ELF-1 (cell line): ENCODE results near the gene DGAT2.

Experiments used
- DNase-seq: peaks from one replicate; pipeline ENCODE4 v3.0.0-alpha.2; 2016; ENCODE audit warnings: low read depth, low spot score

DGAT2 gene

DNA sequence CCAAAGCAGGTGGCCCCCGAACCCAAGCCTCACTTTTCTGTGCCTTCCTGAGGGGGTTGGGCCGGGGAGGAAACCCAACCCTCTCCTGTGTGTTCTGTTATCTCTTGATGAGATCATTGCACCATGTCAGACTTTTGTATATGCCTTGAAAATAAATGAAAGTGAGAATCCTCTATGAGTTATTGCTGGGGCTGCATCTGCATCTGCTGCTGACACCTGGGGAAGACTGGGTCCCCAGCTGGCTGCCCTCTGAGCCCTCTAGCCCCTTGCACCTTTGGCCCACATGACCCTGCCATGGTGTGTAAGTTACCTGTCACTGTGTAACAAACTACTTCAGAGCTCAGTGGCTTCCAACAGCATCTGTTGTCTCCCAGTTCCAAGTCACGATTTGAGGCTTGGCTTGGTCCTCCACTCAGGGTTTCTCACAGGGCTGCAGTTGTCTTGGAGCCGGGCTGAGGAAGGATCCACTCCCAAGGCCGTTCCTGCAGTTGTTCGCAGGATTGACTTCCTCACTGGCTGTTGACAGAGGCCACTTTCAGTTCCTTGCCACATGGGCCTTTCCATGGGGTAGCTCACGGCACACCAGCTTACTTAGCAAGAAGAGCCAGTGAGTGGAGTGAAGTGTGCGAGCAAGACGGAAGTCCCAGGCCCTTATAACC is 32.9 kb downstream of the DGAT2 start:
- no peak for DNase-seq

- no peak for DNase-seq
Observed at GRCh38 chr11:75802021-75802912, 33.7 kb downstream of the DGAT2 start.

DNA sequence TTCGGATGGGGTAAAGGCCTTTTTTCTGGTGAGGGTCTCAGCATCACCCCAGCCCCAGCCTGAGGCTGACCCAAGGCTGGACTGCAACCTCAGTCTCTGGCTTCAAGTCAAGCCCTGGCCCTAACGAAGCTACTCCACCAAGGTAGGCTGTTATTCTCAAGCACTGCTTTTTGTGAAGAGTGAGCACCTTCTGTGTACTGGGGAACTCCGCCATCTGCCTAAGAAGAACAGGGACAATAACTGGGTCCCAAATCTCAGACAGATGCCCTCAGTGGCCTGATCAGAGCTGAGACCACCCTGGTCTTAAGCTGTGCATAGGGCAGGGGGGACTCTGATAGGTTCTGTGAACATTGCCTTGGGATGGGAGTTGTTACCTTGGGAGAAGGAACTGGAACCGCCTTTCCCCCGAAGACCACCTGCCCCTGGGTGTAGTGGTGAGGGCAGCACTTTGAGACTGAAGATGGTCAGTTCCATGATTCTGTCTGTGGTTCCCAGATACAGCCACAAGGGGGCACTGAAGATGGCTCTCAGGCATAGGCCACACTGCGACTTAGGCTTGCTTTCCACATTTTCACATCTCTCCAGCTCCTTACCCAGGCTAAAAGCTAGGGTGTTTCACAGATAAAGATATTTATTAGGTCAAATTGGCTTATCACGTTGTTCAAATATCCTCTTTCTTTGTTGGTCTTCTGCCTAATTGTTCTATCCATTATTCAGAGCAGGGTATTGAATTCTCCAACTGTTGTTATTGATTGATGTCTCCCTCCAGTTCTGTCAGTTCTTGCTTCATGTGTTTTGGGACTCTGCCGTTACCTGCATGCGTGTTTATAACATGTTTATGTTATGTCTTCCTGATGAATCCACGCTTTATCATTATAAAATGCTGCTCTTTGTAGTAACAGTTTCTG is 34.6 kb downstream of the DGAT2 start:
- DNase-seq = peak; percentile 76

GRCh38 chr11:75809111-75809510 is 40.5 kb downstream of the DGAT2 start:
- DNase-seq = no peak

GRCh38 chr11:75809991-75810390 is 41.4 kb downstream of the DGAT2 start:
- DNase-seq = no peak

GRCh38 chr11:75810637-75811390 is 42.2 kb downstream of the DGAT2 start:
- DNase-seq = no peak

DNA sequence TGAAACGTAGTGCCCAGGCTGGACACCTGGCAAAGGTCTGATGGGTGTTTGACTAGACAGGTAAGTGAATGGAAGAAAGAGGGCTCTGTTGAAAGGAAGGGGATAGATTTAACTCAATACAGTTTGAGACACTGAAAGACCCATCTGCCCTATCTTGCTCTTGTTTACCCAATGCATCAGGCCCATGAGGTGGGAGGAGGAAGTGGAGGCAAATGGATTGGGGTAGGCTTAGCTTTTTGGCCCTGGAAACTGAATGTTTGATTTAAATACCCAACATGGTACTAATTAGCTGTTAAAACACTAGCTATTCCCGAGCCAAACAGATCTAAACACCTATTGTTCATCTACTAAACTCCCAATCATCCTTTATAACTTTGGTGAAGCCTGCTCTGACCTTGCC is 42.9 kb downstream of the DGAT2 start:
- no peak for DNase-seq

DNA sequence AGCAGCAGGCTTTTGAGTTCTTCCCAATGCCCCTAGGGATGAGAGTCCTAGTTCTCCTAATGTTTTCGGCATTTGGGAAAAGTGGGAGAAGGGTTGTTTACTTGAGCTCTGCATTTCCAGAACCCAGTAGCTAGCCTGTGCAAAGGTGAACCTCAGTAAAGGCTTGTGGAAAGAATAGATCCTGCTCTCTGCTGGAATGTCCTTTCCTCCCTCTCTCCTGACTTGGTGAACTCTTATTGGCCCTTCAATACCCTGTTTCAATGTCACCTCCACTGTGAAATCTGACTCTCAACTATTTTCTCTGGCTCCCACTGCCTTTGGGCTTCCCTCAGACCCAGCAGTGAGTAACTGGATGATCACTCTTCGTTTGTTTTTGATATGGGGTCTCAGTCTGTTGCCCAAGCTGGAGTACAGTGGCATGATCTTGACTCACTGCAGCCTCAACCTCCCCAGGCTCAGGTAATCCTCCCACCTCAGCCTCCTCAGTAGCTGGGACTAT is 44.0 kb downstream of the DGAT2 start:
- peak; percentile 81 for DNase-seq

DNA sequence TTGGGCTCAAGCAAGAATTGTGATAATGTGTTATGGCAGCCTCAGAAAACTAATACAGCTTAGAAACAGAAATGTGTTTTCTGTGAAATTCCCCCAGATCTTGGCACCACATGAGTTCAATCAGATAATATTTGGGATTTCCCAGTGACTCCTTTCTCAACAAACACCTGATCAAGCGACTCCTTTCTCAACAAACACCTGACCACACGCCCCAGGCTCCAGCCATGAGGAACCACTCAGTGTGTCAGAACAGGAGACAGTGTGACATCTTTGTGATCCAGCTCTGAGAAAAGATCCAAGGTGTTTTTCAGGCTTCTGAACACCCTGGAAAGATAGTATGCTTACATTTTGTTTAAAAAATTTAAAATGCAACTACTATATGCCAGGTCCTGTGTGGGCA is 44.5 kb downstream of the DGAT2 start:
- no peak for DNase-seq

DNA sequence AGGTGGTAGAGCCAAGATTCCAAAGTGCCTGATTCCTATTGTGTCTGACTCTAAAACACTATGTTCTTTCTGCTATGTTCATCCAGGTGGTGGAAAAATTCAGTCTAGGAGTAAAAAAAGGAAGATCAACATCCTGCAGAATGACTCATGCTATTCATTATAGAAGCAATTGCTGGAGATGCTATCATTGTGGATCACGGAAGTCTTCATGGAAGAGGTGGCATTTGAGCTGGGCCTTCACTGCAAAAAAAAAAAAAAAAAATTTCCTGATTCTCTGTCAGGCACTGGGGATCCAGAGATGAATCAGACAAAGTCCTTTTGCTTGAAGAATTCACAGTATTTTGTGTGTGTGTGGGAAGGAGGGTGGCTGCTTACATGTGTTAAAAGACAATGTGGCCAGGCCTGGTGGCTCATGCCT is 45.1 kb downstream of the DGAT2 start:
- DNase-seq = no peak

DNA sequence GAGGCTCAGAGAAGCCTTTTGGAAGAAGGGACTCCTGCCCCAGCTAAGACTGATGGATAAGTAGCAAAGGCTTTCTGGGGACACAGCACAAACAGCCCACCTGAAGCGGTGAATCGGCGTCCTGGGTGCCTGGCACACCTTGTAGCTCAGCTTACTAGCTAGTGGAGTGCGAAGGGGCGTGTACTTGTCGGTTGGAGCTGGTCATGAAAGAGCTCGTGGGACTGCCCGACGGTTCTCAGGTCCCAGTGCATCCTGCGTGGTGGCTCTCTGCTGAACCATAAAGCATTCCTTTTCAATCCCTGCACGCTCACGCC is 45.7 kb downstream of the DGAT2 start:
- no peak for DNase-seq

GRCh38 chr11:75814677-75815344 is 46.2 kb downstream of the DGAT2 start, which contains the start of gene UVRAG:
UVRAG (plus strand) TSS chr11:75815210; CDS start chr11:75815408, 198 bp downstream.
- peak; percentile 100 for DNase-seq

DNA sequence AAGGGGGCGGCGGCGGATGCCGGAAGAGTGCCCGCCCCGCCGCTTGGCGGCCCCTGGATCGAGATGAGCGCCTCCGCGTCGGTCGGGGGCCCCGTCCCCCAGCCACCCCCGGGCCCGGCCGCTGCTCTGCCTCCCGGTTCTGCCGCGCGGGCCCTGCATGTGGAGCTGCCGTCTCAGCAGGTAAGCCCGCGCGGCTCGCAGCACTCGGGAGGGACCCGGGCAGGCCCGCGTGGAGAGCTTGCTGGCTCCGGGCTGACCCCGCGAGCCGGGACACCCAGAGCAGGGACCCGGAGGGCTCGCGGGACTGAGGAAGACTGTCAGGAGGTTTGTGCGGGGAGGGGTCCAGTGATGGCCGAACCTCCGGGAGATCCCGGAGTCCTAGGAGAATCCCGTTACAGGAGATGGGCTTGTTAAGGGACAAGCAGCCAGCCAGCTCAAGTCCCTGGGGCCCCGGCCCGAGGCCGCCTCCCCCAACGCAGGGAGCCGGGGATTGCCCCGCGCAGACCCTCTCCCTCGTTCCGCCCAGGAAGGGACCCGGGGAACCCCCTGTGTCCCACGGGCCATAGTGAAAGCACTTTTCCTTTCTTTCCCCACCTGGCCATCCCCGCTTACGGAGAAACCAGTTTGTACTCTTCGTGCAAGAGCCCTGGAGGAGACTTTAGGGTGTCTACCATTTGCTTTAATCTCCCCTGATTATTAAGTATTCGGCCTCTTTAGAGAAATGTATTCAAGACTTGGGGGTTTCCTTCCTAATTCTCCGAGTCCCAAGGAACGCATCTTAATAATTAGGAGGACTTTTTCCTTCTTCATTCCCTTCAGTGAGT is 47.0 kb downstream of the DGAT2 start:
- peak; percentile 72 for DNase-seq

DNA sequence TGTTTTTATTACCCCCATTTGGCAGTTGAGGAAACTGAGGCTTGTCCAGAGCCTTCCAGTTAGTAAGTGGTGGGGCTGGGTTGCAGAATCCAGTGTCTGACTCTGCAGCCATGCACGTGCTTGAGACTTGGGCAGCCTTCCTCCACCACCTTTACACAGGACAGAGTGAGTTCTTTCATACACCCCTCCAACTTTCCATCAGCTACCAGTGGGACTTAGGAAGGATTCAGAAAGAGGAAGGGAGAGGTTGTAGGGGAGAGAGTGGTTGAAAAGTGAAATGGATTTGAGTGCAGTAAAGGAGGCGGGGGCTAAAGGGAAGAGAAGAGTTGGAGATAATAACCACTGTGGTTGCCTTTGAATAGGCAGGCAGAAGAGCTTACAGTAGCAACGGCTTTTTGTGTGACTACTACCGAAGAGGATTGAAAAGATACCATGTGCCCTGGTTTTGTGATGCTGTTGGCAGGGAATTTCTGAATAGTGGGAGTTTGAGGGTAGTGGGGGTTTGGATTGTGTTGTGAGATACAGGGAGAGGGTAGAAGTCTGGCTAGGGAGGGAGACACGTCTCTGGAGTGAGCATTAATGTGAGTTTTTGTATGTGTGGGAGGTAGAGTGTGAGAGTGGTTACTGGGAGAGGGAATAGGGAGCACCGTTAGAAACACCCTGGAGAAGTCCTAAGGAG is 48.1 kb downstream of the DGAT2 start:
- DNase-seq = no peak

- DNase-seq = no peak
Observed at GRCh38 chr11:75820645-75821044, 52.1 kb downstream of the DGAT2 start.

DNA sequence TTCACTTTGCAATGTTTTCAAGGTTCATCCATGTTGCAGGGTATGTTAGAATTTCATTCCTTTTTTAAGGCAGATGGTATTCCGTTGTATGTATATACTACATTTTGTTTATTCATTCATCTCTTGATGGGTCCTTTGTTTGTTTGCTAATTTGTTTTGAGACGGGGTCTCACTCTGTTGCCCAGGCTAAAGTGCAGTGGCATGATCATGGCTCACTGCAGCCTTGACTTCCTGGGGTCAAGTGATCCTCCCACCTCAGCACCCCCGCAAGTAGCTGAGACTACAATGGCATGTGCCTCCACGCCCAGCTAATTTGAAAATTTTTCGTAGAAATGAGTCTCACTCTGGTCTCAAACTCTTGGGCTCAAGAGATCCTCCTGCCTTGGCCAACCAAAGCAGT is 52.6 kb downstream of the DGAT2 start:
- DNase-seq = no peak

DNA sequence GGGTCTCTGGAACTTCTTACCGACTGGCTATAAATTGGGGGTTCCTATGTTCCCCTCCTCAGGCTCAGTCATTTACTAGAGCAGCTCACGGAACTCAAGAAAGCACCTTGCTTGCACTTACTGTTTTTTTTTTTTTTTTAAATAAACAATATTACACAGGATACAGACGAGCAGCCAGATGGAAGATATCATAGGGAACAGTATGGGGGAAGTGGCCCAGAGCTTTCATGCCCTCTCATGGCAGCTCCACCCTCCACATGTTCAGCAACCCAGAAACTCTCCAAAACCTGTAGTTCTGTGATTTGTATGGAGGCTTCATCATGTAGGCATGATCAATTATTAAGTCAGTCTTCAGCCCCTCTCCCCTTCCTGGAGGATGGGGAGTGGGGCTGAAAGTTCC is 54.0 kb downstream of the DGAT2 start:
- no peak for DNase-seq

GRCh38 chr11:75823415-75823814 is 54.8 kb downstream of the DGAT2 start:
- no peak for DNase-seq

GRCh38 chr11:75823946-75824345 is 55.4 kb downstream of the DGAT2 start:
- DNase-seq = no peak
